PC-9 (cell line): Measurements from ENCODE around the gene LRFN4.

Experiments
- EZH2 ChIP-seq: fragments of 200-600 bp; sonication (generic); IDR thresholded peaks from 2 replicates; pipeline ENCODE4 v1.8.0; 2017; ENCODE audit warnings: antibody characterized with exemption, low read depth
- TF ChIP-seq, protein P1 (sequence below): fragments of 200-600 bp; sonication (generic); conservative IDR thresholded peaks from 2 replicates; pipeline ENCODE4 v1.6.1; 2017; ENCODE audit warnings: mixed run types, antibody characterized with exemption, mild to moderate bottlenecking, moderate library complexity

- TF ChIP-seq, protein P1, sequence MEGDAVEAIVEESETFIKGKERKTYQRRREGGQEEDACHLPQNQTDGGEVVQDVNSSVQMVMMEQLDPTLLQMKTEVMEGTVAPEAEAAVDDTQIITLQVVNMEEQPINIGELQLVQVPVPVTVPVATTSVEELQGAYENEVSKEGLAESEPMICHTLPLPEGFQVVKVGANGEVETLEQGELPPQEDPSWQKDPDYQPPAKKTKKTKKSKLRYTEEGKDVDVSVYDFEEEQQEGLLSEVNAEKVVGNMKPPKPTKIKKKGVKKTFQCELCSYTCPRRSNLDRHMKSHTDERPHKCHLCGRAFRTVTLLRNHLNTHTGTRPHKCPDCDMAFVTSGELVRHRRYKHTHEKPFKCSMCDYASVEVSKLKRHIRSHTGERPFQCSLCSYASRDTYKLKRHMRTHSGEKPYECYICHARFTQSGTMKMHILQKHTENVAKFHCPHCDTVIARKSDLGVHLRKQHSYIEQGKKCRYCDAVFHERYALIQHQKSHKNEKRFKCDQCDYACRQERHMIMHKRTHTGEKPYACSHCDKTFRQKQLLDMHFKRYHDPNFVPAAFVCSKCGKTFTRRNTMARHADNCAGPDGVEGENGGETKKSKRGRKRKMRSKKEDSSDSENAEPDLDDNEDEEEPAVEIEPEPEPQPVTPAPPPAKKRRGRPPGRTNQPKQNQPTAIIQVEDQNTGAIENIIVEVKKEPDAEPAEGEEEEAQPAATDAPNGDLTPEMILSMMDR = no peak
- TF ChIP-seq EZH2 = no peak
Measured at GRCh38 chr11:66845143-66845875, 11.6 kb upstream of the LRFN4 start.
